SH-SY5Y (cell line): ENCODE data around the gene DHX16.

Experiments
- GATA2 ChIP-seq: IDR thresholded peaks from 2 replicates; pipeline ENCODE4 v1.6.1; 2011; ENCODE audit warnings: mild to moderate bottlenecking, low read depth, low read length
- GATA3 ChIP-seq: IDR thresholded peaks from 2 replicates; pipeline ENCODE4 v1.6.1; 2011; ENCODE audit warnings: low read depth, mild to moderate bottlenecking, low read length, moderate library complexity

DNA sequence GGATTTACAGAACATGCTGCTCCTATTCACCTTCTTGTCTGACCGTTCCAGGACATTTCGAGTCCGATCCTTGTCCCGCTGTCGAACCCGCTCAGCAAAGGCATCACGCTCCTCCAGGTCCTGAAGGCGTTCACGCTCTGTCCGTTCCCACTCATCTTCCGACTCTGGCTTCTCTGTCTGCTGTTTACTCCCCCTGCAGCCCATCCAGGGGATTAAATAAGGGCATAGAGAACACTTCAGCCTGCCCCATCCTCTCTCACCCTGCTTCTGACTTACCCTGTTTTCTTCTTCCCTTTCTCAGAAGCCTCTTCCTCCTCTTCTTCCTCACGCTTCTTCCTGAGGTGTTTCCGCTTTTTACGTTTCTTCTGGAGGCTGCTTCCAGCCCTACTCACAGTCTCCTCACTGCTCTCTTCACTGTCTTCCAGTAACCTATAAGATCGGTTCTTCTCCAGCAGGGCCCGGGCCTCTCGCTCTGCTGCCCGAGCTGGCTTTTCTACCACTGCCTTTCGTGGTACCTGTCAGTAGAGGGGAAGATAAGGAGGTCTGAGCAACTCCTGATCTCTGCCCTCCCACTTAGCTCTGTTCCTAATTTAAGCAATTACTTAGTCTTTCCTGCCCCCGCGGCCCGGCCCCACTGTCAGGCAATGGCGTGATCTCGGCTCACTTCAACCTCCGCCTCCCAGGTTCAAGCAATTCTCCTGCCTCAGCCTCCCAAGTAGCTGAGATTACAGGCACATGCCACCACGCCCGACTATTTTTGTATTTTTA, 1.9 kb downstream of the DHX16 start:
- TF ChIP-seq GATA3: no peak
- TF ChIP-seq GATA2: no peak
